PC-3 (cell line): ENCODE data around the gene RCAN2. TPM values are rescaled to one million over a fixed set of nuclear protein-coding genes. Genes with fewer than 3 reads are reported as not detected.

Experiments used
- ATAC-seq: fragments of 200-7000 bp; cut with Tn5 transposase; 2 replicates; pipeline ENCODE4 v1.9.1; 2020; ENCODE audit warnings: mild to moderate bottlenecking, moderate library complexity
- BruUV-seq: library from RNA; stranded (reverse); fragments of 400-500 nt; replicated peaks from 2 replicates; lab custom pipeline; 2021; lab: Mats Ljungman, UMichigan
- CTCF ChIA-PET: fragments of 300-600 bp; sonication (Branson Sonifier 250); formaldehyde crosslinking; loops from one replicate; lab custom pipeline; 2022; ENCODE audit warnings: antibody characterized with exemption; lab: Charles Lee
- POLR2A ChIA-PET: fragments of 300-600 bp; sonication (Branson Sonifier 250); formaldehyde crosslinking; loops from one replicate; lab custom pipeline; 2022; ENCODE audit warnings: antibody characterized with exemption; ENCODE audit not compliant: unreplicated experiment; lab: Charles Lee
- DNase-seq: peaks from one replicate; pipeline ENCODE4 v3.0.0-alpha.2; 2015
- H2AFZ ChIP-seq: fragments of 300-600 bp; sonication (generic); 2 replicates; pipeline ENCODE4 v1.6.0; 2016; ENCODE audit warnings: antibody characterized with exemption, low read length
- H3F3A ChIP-seq: fragments of 300-600 bp; sonication (generic); one replicate; pipeline ENCODE4 v1.6.0; 2017; ENCODE audit warnings: antibody characterized with exemption, low read length, control low read depth, mild to moderate bottlenecking; ENCODE audit not compliant: unreplicated experiment
- H3K27ac ChIP-seq: fragments of 300-600 bp; sonication (generic); 2 replicates; pipeline ENCODE4 v1.5.1; 2016; ENCODE audit warnings: mild to moderate bottlenecking, low read length
- H3K27me3 ChIP-seq: fragments of 300-600 bp; sonication (generic); 2 replicates; pipeline ENCODE4 v1.6.1; 2016; ENCODE audit warnings: low read length, mixed read lengths
- H3K36me3 ChIP-seq: fragments of 300-600 bp; sonication (generic); 2 replicates; pipeline ENCODE4 v1.6.1; 2016; ENCODE audit warnings: low read depth, mixed run types, low read length, mixed read lengths
- H3K4me1 ChIP-seq: fragments of 300-600 bp; sonication (generic); 2 replicates; pipeline ENCODE4 v1.5.1; 2016; ENCODE audit warnings: low read length; ENCODE audit not compliant: insufficient read depth
- H3K4me2 ChIP-seq: fragments of 300-600 bp; sonication (generic); 2 replicates; pipeline ENCODE4 v1.6.0; 2016; ENCODE audit warnings: low read length
- H3K4me3 ChIP-seq: fragments of 300-600 bp; sonication (generic); 2 replicates; pipeline ENCODE4 v1.5.1; 2016; ENCODE audit warnings: mild to moderate bottlenecking, low read length, mixed read lengths
- H3K79me2 ChIP-seq: fragments of 300-600 bp; sonication (generic); 2 replicates; pipeline ENCODE4 v1.6.1; 2017; ENCODE audit warnings: low read length, mixed read lengths
- H3K9ac ChIP-seq: fragments of 300-600 bp; sonication (generic); 2 replicates; pipeline ENCODE4 v1.6.0; 2016; ENCODE audit warnings: mild to moderate bottlenecking, low read length
- H3K9me2 ChIP-seq: fragments of 300-600 bp; sonication (generic); replicated peaks from 2 replicates; pipeline ENCODE4 v1.6.1; 2016; ENCODE audit warnings: mixed run types, low read length, mixed read lengths
- H3K9me3 ChIP-seq: fragments of 300-600 bp; sonication (generic); 2 replicates; pipeline ENCODE4 v1.6.1; 2016; ENCODE audit warnings: low read length, mixed read lengths
- H4K20me1 ChIP-seq: fragments of 300-600 bp; sonication (generic); 2 replicates; pipeline ENCODE4 v1.6.1; 2016; ENCODE audit warnings: low read length, mixed read lengths
- CTCF ChIP-seq: fragments of 300-600 bp; sonication (generic); conservative IDR thresholded peaks from 2 replicates; pipeline ENCODE4 v1.5.1; 2017; ENCODE audit warnings: antibody characterized with exemption, low read depth, mild to moderate bottlenecking, low read length
- EZH2 ChIP-seq: fragments of 300-600 bp; sonication (generic); IDR thresholded peaks from one replicate; pipeline ENCODE4 v1.6.1; 2017; ENCODE audit warnings: antibody characterized with exemption, mild to moderate bottlenecking, low read length; ENCODE audit not compliant: unreplicated experiment
- EZH2phosphoT487 ChIP-seq: fragments of 300-600 bp; sonication (generic); IDR thresholded peaks from 2 replicates; pipeline ENCODE4 v1.6.1; 2018; ENCODE audit warnings: mild to moderate bottlenecking, antibody characterized with exemption, low read length, borderline replicate concordance
- intact Hi-C: fragments of 100-400 bp; cut with micrococcal nuclease; formaldehyde crosslinking; loops from 2 replicates; pipeline ENCODE4 v1.9.0; 2023
- total RNA-seq: library from RNA; depleted of rRNA; stranded (reverse); fragments of >200 nt; gene quantifications from 2 replicates; pipeline ENCODE4 v1.2.3, GENCODE V29; 2014

Gene RCAN2
- total RNA-seq, 1 experiment from 2014 or later: not detected

GRCh38 chr6:46203391-46204177 is 287.7 kb downstream of the RCAN2 start:
- Histone ChIP-seq H3K27ac (no peak overlapping the region), H3K9ac (no peak overlapping the region), H3K9me3 (no peaks in the 10 kb centered on the region), H3F3A (no peaks in the 10 kb centered on the region), H3K4me2 (no peak overlapping the region), H3K79me2 (no peaks in the 10 kb centered on the region), H2AFZ (no peak overlapping the region), H3K36me3 (no peaks in the 10 kb centered on the region), H3K4me3 (no peak overlapping the region), H4K20me1 (no peaks in the 10 kb centered on the region), H3K4me1 (no peaks in the 10 kb centered on the region), H3K9me2 (no peaks in the 10 kb centered on the region), H3K27me3 (peaks cover 49% of the 10 kb centered on the region)
- DNase-seq (no peak), ATAC-seq (no peak)
- POLR2A ChIA-PET: no interaction called here
- TF ChIP-seq EZH2: no peak
- no peak for TF ChIP-seq EZH2phosphoT487
- TF ChIP-seq CTCF: no peak
- CTCF ChIA-PET: no interaction called here
- intact Hi-C loops: no loop called here
- BruUV-seq: no TSS peak

GRCh38 chr6:46201702-46202101 is 289.5 kb downstream of the RCAN2 start:
- Histone ChIP-seq H3K9me3 (no peaks in the 10 kb centered on the region), H3K4me1 (no peaks in the 10 kb centered on the region), H2AFZ (no peak overlapping the region), H3K79me2 (no peaks in the 10 kb centered on the region), H3K27me3 (peaks cover 62% of the 10 kb centered on the region), H3F3A (no peaks in the 10 kb centered on the region), H3K9me2 (no peaks in the 10 kb centered on the region), H3K4me3 (no peak overlapping the region), H3K9ac (no peak overlapping the region), H3K27ac (no peak overlapping the region), H4K20me1 (no peaks in the 10 kb centered on the region), H3K4me2 (no peak overlapping the region), H3K36me3 (no peaks in the 10 kb centered on the region)
- CTCF ChIA-PET: no interaction called here
- intact Hi-C loops: no loop called here
- DNase-seq: no peak
- POLR2A ChIA-PET: no interaction called here
- no peak for ATAC-seq
- no TSS peak for BruUV-seq
- no peak for TF ChIP-seq EZH2phosphoT487
- TF ChIP-seq CTCF: no peak
- no peak for TF ChIP-seq EZH2

DNA sequence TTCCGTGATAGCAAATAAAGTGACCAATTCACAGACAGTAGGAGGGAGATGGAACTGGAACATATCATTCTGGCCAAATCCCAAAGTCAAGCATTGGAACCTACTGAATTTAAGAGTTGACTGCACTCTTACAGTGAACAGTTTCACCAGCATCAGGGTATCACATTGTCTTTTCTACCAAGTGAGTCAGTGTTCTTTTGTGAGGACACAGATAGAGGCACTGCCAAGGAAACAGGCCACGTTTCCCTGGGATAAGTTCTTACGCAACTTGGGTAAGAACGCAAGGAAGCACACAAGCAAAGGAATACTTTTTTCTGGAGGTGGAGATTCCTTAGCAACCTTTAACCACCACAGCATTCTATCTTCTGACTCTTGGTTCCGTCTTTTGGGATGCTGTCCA is 291.9 kb downstream of the RCAN2 start:
- no peaks in the 10 kb centered on the region for H4K20me1 ChIP-seq
- POLR2A ChIA-PET: no interaction called here
- no peaks in the 10 kb centered on the region for H3K36me3 ChIP-seq

More for the DNA sequence above, 291.9 kb downstream of the RCAN2 start:
- Histone ChIP-seq H3K9me2 (no peaks in the 10 kb centered on the region), H3K9me3 (no peaks in the 10 kb centered on the region), H3K79me2 (no peaks in the 10 kb centered on the region), H3K9ac (no peak overlapping the region), H3F3A (no peaks in the 10 kb centered on the region), H3K4me1 (no peaks in the 10 kb centered on the region), H3K4me3 (no peak overlapping the region), H3K4me2 (no peak overlapping the region), H2AFZ (no peak overlapping the region), H3K27me3 (peaks cover 71% of the 10 kb centered on the region), H3K27ac (no peak overlapping the region)
- no TSS peak for BruUV-seq
- ATAC-seq (no peak), DNase-seq (no peak)
- intact Hi-C loops: no loop called here
- CTCF ChIA-PET: no interaction called here
- TF ChIP-seq EZH2phosphoT487 (no peak), CTCF (no peak), EZH2 (no peak)
